Activated naive CD4-positive, alpha-beta T cell treated with anti-CD3 and anti-CD28 coated beads, Interleukin-2, amount 10 ng/mL, durations not matched to agents 7 days and 5 days (primary cell): ENCODE data around the gene PSTK.

Source experiments
- CTCF ChIA-PET: fragments of 350-600 bp; sonication (Branson Sonifier 250); formaldehyde crosslinking; loops from one replicate; lab custom pipeline; 2021; ENCODE audit warnings: antibody characterized with exemption; lab: Charles Lee
- DNase-seq: peaks from one replicate; pipeline ENCODE4 v3.0.0-alpha.2; 2020
- H3K27ac Mint-ChIP-seq: one replicate; pipeline ENCODE4 v1.8.0; 2021; ENCODE audit warnings: mild to moderate bottlenecking, moderate library complexity, mixed read lengths
- H3K27me3 Mint-ChIP-seq: one replicate; pipeline ENCODE4 v1.8.0; 2021; ENCODE audit warnings: mild to moderate bottlenecking, mixed read lengths
- H3K36me3 Mint-ChIP-seq: one replicate; pipeline ENCODE4 v1.8.0; 2021; ENCODE audit warnings: mixed read lengths
- H3K4me1 Mint-ChIP-seq: one replicate; pipeline ENCODE4 v1.8.0; 2021; ENCODE audit warnings: mixed read lengths
- H3K4me3 Mint-ChIP-seq: one replicate; pipeline ENCODE4 v1.8.0; 2021; ENCODE audit warnings: mild to moderate bottlenecking, moderate library complexity, mixed read lengths
- H3K9me3 Mint-ChIP-seq: one replicate; pipeline ENCODE4 v1.8.0; 2021; ENCODE audit warnings: mixed read lengths

Gene PSTK

GRCh38 chr10:123019264-123019663 is 39.1 kb downstream of the PSTK start:
- H3K9me3 Mint-ChIP-seq: no peaks in the 10 kb centered on the region
- H3K4me3 Mint-ChIP-seq: no peak overlapping the region
- no peaks in the 10 kb centered on the region for H3K27me3 Mint-ChIP-seq
- no peak for DNase-seq
- H3K27ac Mint-ChIP-seq: no peak overlapping the region
- no peaks in the 10 kb centered on the region for H3K36me3 Mint-ChIP-seq
- H3K4me1 Mint-ChIP-seq: peaks cover 4% of the 10 kb centered on the region
- CTCF ChIA-PET: interaction anchor here (1.2 kb wide), 1 partner anchor 10 kb away, joined by 3 read pairs; the partner anchor contains the start of genes ACADSB and IKZF5

DNA sequence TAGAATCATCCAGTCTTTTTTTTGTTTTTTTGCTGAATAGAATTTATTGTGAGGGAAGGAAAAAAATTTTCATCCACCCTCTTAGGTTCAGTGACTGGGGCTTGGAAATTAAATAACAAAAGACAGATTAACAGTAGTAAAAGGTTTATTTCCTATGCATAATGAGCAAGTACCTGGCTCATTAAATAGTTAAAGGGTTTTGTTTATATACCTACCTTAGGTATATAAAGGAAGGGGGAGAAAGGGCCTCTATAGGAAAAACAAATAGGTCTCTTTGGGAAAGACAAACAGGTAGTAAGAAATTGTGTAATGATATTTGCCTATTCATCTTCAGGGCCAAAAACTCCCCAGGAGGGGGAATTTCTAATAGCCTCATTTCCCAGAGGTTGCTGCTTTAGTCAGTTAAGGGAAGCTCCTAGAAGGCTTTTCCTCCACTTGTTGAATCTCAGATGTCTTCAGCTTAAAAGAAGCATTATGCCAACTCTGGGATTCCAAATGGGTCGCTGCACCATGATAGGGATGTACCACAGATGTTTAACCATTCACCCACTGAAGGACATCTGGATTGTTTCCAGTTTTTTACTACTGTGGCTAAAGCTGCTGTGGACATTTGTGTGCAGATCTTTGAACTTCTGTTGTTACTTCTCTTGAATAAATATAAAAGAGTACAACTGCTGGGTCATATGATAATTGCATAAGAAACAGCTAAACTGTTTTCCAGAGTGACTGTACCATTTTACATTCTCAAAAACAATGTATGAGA is 39.9 kb downstream of the PSTK start:
- Mint-ChIP-seq H3K36me3 (no peaks in the 10 kb centered on the region), H3K27me3 (no peaks in the 10 kb centered on the region), H3K4me3 (no peak overlapping the region), H3K27ac (no peak overlapping the region), H3K9me3 (no peaks in the 10 kb centered on the region), H3K4me1 (peaks cover 13% of the 10 kb centered on the region)
- CTCF ChIA-PET: interaction anchor here (1.0 to 1.8 kb wide), 3 partner anchors 9 to 25 kb away, joined by 3 to 5 read pairs (median 5); partner anchors contain the start of genes ACADSB and IKZF5
- no peak for DNase-seq

GRCh38 chr10:123021517-123021916 is 41.3 kb downstream of the PSTK start:
- Mint-ChIP-seq H3K36me3 (no peaks in the 10 kb centered on the region), H3K4me3 (no peak overlapping the region), H3K4me1 (peaks cover 13% of the 10 kb centered on the region), H3K9me3 (no peaks in the 10 kb centered on the region), H3K27me3 (no peaks in the 10 kb centered on the region), H3K27ac (no peak overlapping the region)
- DNase-seq: no peak
- CTCF ChIA-PET: interaction anchor here (0.7 to 1.8 kb wide), 7 partner anchors 8 to 436 kb away, joined by 3 to 6 read pairs (median 4); no protein-coding TSS in a partner anchor

- H3K9me3 Mint-ChIP-seq: no peaks in the 10 kb centered on the region
- no peak for DNase-seq
- H3K4me1 Mint-ChIP-seq: peaks cover 13% of the 10 kb centered on the region
- no peak overlapping the region for H3K4me3 Mint-ChIP-seq
- CTCF ChIA-PET: interaction anchor here (1.3 to 1.7 kb wide), 2 partner anchors 16 to 19 kb away, joined by 4 to 7 read pairs; no protein-coding TSS in a partner anchor
- H3K27ac Mint-ChIP-seq: no peak overlapping the region
- H3K36me3 Mint-ChIP-seq: no peaks in the 10 kb centered on the region
- H3K27me3 Mint-ChIP-seq: no peaks in the 10 kb centered on the region
Measured at GRCh38 chr10:123024540-123024939, 44.3 kb downstream of the PSTK start.

GRCh38 chr10:123026302-123026701 is 46.1 kb downstream of the PSTK start:
- H3K4me3 Mint-ChIP-seq: no peak overlapping the region
- CTCF ChIA-PET: no interaction called here
- no peaks in the 10 kb centered on the region for H3K27me3 Mint-ChIP-seq
- no peak for DNase-seq
- peaks cover 13% of the 10 kb centered on the region for H3K4me1 Mint-ChIP-seq
- H3K9me3 Mint-ChIP-seq: no peaks in the 10 kb centered on the region
- no peak overlapping the region for H3K27ac Mint-ChIP-seq
- no peaks in the 10 kb centered on the region for H3K36me3 Mint-ChIP-seq

DNA sequence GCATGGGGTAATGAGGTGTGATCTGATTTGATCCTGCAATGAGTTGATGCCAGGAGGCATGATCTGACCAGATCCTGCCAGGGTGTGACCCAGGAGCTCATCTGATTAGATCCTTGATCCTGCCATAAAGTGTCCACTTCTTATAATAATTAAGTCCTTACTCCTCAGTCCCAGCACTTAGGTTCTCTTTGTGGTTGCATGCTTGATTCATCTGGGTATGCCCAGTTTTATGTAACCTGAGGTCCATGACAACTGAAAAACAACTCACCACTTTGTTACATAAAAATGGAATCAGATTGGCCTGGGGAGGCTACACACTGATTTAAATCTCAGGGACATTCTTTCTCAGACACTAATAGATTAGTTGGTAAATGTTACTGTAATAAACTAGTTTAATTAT is 47.7 kb downstream of the PSTK start:
- Mint-ChIP-seq H3K4me3 (no peak overlapping the region), H3K36me3 (no peaks in the 10 kb centered on the region), H3K27ac (no peak overlapping the region), H3K9me3 (no peaks in the 10 kb centered on the region), H3K4me1 (peaks cover 13% of the 10 kb centered on the region), H3K27me3 (no peaks in the 10 kb centered on the region)
- no peak for DNase-seq
- CTCF ChIA-PET: no interaction called here

DNA sequence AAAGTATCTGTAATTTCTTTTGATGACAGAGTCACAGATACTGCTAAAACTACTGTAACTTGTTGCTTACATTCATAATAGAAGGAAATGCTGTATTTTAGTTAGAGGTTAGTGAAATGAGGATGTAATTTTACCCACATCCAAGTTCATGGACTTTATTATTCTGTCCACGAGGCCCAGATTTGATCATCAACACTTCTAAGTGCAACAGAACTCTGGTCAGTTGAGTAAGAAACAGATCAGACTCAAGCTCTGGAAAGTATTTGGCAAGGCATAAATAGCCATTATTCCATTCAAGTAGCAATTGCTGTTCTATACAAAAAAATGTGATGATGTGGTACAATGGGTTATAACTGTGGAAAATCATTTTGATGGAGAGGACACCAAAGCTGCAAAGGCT is 50.9 kb downstream of the PSTK start:
- H3K27me3 Mint-ChIP-seq: no peaks in the 10 kb centered on the region

GRCh38 chr10:123034332-123034731 is 54.1 kb downstream of the PSTK start:
- H3K27ac Mint-ChIP-seq: no peak overlapping the region
- no peaks in the 10 kb centered on the region for H3K27me3 Mint-ChIP-seq
- peaks cover 5% of the 10 kb centered on the region for H3K4me1 Mint-ChIP-seq
- peaks cover 5% of the 10 kb centered on the region for H3K36me3 Mint-ChIP-seq
- no peak for DNase-seq
- no peaks in the 10 kb centered on the region for H3K9me3 Mint-ChIP-seq
- CTCF ChIA-PET: interaction anchor here (1.2 kb wide), 1 partner anchor 13 kb away, joined by 4 read pairs; no protein-coding TSS in a partner anchor
- H3K4me3 Mint-ChIP-seq: no peak overlapping the region

More for the DNA sequence above, 50.9 kb downstream of the PSTK start:
- no peak for DNase-seq
- CTCF ChIA-PET: no interaction called here
- Mint-ChIP-seq H3K27ac (no peak overlapping the region), H3K9me3 (no peaks in the 10 kb centered on the region), H3K36me3 (peaks cover 3% of the 10 kb centered on the region), H3K4me1 (no peaks in the 10 kb centered on the region), H3K4me3 (no peak overlapping the region)

DNA sequence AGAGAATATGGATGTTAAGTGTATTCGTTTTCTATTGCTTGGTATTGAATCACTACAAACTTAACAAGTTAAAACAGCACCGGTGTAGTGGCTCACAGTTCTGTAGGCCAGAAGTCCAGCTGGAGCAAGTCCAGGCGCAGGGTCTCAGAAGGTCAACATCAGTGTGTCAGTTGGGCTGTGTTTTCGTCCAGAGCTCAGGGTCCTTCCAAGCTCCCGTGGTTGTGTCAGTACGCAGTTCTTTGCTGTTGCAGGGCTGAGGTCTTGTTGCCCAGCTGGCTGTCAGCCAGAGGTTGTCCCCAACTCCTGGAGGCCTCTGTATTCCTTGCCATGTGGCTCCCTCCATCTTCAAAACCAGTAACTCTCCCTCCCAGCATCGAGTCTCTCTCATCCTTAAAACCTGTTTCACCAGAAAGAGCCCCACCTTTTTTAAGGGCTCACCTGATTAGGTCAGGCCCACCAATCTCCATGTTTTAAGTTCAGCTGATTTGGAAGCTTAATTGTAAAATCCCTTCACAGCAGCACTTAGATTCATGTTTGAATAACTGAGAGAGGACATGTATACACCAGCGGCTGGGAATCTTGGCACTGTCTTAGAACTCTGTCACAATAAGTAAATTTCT is 55.4 kb downstream of the PSTK start:
- Mint-ChIP-seq H3K4me1 (peaks cover 8% of the 10 kb centered on the region), H3K27ac (no peak overlapping the region), H3K4me3 (no peak overlapping the region), H3K9me3 (no peaks in the 10 kb centered on the region), H3K36me3 (peaks cover 5% of the 10 kb centered on the region), H3K27me3 (no peaks in the 10 kb centered on the region)
- CTCF ChIA-PET: interaction anchor here (1.3 kb wide), 1 partner anchor 527 kb away, joined by 4 read pairs; no protein-coding TSS in a partner anchor
- no peak for DNase-seq

- no peak for DNase-seq
- Mint-ChIP-seq H3K27ac (no peak overlapping the region), H3K4me3 (no peak overlapping the region), H3K36me3 (peaks cover 5% of the 10 kb centered on the region), H3K9me3 (no peaks in the 10 kb centered on the region), H3K4me1 (peaks cover 8% of the 10 kb centered on the region), H3K27me3 (no peaks in the 10 kb centered on the region)
- CTCF ChIA-PET: interaction anchor here (1.4 kb wide), 1 partner anchor 16 kb away, joined by 3 read pairs; no protein-coding TSS in a partner anchor
Measured at GRCh38 chr10:123038782-123039631, 58.8 kb downstream of the PSTK start.

GRCh38 chr10:123039632-123039930 is 59.4 kb downstream of the PSTK start:
- Mint-ChIP-seq H3K36me3 (peaks cover 5% of the 10 kb centered on the region), H3K27me3 (no peaks in the 10 kb centered on the region), H3K27ac (no peak overlapping the region), H3K9me3 (no peaks in the 10 kb centered on the region), H3K4me1 (peaks cover 8% of the 10 kb centered on the region), H3K4me3 (no peak overlapping the region)
- CTCF ChIA-PET: no interaction called here
- no peak for DNase-seq
